H1 (cell line): ENCODE measurements around the gene RIN3. TPM values are rescaled to one million over a fixed set of nuclear protein-coding genes. Genes with fewer than 3 reads are reported as not detected.

Source experiments
- ASH2L ChIP-seq: fragments of 200-600, 300-600 bp; sonication (generic); IDR thresholded peaks from one replicate; pipeline ENCODE4 v1.7.1; 2017; ENCODE audit warnings: low read length
- CBX8 ChIP-seq: fragments of 300-800, 300-1000 bp; sonication (generic); IDR thresholded peaks from 2 replicates; pipeline ENCODE4 v1.7.1; 2016; ENCODE audit warnings: low read depth, low read length, borderline replicate concordance
- CREB1 ChIP-seq: IDR thresholded peaks from 2 replicates; pipeline ENCODE4 v1.6.1; 2012; ENCODE audit warnings: inconsistent platforms
- EGR1 ChIP-seq: IDR thresholded peaks from 2 replicates; pipeline ENCODE4 v1.6.1; 2011; ENCODE audit warnings: low read depth, low read length, borderline replicate concordance
- GABPA ChIP-seq: IDR thresholded peaks from 2 replicates; pipeline ENCODE4 v1.6.1; 2011; ENCODE audit warnings: mild to moderate bottlenecking, low read length, moderate library complexity, borderline replicate concordance; ENCODE audit not compliant: insufficient read depth
- GTF2F1 ChIP-seq: IDR thresholded peaks from 2 replicates; pipeline ENCODE4 v1.6.1; 2012; ENCODE audit warnings: low read depth, low read length, improper control_type of control experiment, borderline replicate concordance
- SAP30 ChIP-seq: fragments of 300-600 bp; sonication (generic); IDR thresholded peaks from 2 replicates; pipeline ENCODE4 v1.7.1; 2012; ENCODE audit warnings: low read length, moderate library complexity, mild to moderate bottlenecking, inconsistent platforms; ENCODE audit not compliant: insufficient read depth, insufficient replicate concordance
- SIRT6 ChIP-seq: IDR thresholded peaks from one replicate; pipeline ENCODE4 v1.7.1; 2012; ENCODE audit warnings: low read length, inconsistent platforms
- SIX5 ChIP-seq: IDR thresholded peaks from 2 replicates; pipeline ENCODE4 v1.6.1; 2011; ENCODE audit warnings: mild to moderate bottlenecking, low read depth, low read length
- TCF12 ChIP-seq: IDR thresholded peaks from 2 replicates; pipeline ENCODE4 v1.6.1; 2011; ENCODE audit warnings: low read depth, mild to moderate bottlenecking, low read length
- polyA plus RNA-seq, 7 experiments: library from polyadenylated mRNA; depleted of rRNA in 3 of 7; stranded (reverse) in 5 of 7; unstranded in 2 of 7; fragments of >200 nt in 5 of 7; fragments of 200-250 nt in 2 of 7; gene quantifications; 1 replicate in 5 of 7; 2 replicates in 1 of 7; 4 replicates in 1 of 7; pipeline versions ENCODE4 v1.2.1 to v1.2.3, GENCODE V29; 2011 to 2013; ENCODE audit warnings: missing spikeins in 2 of 7, mixed read lengths in 2 of 7
- total RNA-seq: library from RNA; stranded (reverse); fragmentation: NEBNext Ultra II Directional; extraction: Animal tissue kit (Norgen Biotek cat#: 25700); gene quantifications from 2 replicates; pipeline ENCODE4 v1.2.1, GENCODE V29; 2021
- TF ChIP-seq, protein P1 (sequence below): fragments of 300-600 bp; sonication (generic); IDR thresholded peaks from 2 replicates; pipeline ENCODE4 v1.7.1; 2012; ENCODE audit warnings: low read length, moderate library complexity, mild to moderate bottlenecking, inconsistent platforms; ENCODE audit not compliant: insufficient replicate concordance
- TF ChIP-seq, protein P2 (sequence below): IDR thresholded peaks from 2 replicates; pipeline ENCODE4 v1.6.1; 2011; ENCODE audit warnings: low read depth, mild to moderate bottlenecking, low read length; ENCODE audit not compliant: insufficient read depth

The RIN3 gene
- total and polyA plus RNA-seq, 2 of the 8 experiments (the other 6 are each of a cell fraction or from before 2014, with no cell fraction given), result 0.59 to 1.5 TPM

DNA sequence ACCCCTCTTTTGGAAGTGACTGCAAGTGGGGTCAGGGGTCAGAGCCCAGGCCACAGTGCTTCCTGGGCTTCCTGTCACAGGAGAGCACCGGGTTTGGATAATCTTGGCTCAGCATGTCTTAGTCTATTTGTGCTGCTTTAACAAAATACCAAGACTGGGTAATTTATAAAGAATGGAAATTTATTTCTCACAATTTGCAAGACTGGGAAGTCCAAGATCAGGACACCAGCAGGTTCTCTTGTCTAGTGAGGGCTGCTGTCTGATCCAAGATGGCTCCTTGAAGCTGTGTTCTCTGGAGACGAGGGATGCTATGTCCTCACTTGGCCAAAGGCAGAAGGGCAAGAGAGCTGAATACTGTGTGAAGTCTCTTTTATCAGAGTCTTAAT is 74.1 kb downstream of the RIN3 start (continued):
- TF ChIP-seq, protein P1, sequence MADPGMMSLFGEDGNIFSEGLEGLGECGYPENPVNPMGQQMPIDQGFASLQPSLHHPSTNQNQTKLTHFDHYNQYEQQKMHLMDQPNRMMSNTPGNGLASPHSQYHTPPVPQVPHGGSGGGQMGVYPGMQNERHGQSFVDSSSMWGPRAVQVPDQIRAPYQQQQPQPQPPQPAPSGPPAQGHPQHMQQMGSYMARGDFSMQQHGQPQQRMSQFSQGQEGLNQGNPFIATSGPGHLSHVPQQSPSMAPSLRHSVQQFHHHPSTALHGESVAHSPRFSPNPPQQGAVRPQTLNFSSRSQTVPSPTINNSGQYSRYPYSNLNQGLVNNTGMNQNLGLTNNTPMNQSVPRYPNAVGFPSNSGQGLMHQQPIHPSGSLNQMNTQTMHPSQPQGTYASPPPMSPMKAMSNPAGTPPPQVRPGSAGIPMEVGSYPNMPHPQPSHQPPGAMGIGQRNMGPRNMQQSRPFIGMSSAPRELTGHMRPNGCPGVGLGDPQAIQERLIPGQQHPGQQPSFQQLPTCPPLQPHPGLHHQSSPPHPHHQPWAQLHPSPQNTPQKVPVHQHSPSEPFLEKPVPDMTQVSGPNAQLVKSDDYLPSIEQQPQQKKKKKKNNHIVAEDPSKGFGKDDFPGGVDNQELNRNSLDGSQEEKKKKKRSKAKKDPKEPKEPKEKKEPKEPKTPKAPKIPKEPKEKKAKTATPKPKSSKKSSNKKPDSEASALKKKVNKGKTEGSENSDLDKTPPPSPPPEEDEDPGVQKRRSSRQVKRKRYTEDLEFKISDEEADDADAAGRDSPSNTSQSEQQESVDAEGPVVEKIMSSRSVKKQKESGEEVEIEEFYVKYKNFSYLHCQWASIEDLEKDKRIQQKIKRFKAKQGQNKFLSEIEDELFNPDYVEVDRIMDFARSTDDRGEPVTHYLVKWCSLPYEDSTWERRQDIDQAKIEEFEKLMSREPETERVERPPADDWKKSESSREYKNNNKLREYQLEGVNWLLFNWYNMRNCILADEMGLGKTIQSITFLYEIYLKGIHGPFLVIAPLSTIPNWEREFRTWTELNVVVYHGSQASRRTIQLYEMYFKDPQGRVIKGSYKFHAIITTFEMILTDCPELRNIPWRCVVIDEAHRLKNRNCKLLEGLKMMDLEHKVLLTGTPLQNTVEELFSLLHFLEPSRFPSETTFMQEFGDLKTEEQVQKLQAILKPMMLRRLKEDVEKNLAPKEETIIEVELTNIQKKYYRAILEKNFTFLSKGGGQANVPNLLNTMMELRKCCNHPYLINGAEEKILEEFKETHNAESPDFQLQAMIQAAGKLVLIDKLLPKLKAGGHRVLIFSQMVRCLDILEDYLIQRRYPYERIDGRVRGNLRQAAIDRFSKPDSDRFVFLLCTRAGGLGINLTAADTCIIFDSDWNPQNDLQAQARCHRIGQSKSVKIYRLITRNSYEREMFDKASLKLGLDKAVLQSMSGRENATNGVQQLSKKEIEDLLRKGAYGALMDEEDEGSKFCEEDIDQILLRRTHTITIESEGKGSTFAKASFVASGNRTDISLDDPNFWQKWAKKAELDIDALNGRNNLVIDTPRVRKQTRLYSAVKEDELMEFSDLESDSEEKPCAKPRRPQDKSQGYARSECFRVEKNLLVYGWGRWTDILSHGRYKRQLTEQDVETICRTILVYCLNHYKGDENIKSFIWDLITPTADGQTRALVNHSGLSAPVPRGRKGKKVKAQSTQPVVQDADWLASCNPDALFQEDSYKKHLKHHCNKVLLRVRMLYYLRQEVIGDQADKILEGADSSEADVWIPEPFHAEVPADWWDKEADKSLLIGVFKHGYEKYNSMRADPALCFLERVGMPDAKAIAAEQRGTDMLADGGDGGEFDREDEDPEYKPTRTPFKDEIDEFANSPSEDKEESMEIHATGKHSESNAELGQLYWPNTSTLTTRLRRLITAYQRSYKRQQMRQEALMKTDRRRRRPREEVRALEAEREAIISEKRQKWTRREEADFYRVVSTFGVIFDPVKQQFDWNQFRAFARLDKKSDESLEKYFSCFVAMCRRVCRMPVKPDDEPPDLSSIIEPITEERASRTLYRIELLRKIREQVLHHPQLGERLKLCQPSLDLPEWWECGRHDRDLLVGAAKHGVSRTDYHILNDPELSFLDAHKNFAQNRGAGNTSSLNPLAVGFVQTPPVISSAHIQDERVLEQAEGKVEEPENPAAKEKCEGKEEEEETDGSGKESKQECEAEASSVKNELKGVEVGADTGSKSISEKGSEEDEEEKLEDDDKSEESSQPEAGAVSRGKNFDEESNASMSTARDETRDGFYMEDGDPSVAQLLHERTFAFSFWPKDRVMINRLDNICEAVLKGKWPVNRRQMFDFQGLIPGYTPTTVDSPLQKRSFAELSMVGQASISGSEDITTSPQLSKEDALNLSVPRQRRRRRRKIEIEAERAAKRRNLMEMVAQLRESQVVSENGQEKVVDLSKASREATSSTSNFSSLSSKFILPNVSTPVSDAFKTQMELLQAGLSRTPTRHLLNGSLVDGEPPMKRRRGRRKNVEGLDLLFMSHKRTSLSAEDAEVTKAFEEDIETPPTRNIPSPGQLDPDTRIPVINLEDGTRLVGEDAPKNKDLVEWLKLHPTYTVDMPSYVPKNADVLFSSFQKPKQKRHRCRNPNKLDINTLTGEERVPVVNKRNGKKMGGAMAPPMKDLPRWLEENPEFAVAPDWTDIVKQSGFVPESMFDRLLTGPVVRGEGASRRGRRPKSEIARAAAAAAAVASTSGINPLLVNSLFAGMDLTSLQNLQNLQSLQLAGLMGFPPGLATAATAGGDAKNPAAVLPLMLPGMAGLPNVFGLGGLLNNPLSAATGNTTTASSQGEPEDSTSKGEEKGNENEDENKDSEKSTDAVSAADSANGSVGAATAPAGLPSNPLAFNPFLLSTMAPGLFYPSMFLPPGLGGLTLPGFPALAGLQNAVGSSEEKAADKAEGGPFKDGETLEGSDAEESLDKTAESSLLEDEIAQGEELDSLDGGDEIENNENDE, result no peak
- TF ChIP-seq SIRT6 (no peak), CBX8 (no peak), GABPA (no peak), TCF12 (no peak), GTF2F1 (no peak), CREB1 (no peak), SIX5 (no peak), ASH2L (no peak), EGR1 (no peak), SAP30 (no peak)
- TF ChIP-seq, protein P2, sequence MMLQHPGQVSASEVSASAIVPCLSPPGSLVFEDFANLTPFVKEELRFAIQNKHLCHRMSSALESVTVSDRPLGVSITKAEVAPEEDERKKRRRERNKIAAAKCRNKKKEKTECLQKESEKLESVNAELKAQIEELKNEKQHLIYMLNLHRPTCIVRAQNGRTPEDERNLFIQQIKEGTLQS, result no peak
- TF ChIP-seq, all 59 proteins: peak for 0
